Measurements from ENCODE around the gene PGM2L1. TPM values are rescaled to one million over a fixed set of nuclear protein-coding genes. Genes with fewer than 3 reads are reported as not detected.

PGM2L1 gene
- total and polyA plus RNA-seq, 12 donors: 0.81 to 2.5 (median 1.5) TPM

DNA sequence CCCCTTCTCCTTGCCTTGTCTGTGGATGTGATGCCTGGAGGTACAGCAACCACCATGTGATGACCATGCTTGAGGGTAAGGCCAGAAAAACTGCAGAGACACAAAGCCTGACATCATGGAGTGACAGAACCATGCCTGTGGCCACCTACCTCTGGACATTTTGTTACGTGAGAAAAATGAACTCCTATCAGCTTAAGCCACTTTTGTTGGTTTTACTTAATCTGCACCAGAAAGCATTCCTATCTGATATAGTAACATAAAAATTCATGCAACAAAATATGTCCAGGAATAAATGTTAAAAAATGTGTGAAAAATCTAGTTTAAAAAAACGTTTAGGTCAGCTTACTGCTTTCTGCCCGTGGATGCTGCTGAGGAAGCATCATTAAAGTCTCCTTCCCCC lies 44.2 kb downstream of the PGM2L1 start:
- Histone ChIP-seq H3K4me1 (no peaks in the 10 kb centered on the region), H3K4me3 (no peak overlapping the region), H3K27me3 (no peaks in the 10 kb centered on the region), H3K36me3 (peaks cover 0 to 33% (median 0%) of the 10 kb centered on the region in 9 donors), H3K9me3 (no peaks in the 10 kb centered on the region), H3K27ac (no peak overlapping the region)
- TF ChIP-seq, protein P1, sequence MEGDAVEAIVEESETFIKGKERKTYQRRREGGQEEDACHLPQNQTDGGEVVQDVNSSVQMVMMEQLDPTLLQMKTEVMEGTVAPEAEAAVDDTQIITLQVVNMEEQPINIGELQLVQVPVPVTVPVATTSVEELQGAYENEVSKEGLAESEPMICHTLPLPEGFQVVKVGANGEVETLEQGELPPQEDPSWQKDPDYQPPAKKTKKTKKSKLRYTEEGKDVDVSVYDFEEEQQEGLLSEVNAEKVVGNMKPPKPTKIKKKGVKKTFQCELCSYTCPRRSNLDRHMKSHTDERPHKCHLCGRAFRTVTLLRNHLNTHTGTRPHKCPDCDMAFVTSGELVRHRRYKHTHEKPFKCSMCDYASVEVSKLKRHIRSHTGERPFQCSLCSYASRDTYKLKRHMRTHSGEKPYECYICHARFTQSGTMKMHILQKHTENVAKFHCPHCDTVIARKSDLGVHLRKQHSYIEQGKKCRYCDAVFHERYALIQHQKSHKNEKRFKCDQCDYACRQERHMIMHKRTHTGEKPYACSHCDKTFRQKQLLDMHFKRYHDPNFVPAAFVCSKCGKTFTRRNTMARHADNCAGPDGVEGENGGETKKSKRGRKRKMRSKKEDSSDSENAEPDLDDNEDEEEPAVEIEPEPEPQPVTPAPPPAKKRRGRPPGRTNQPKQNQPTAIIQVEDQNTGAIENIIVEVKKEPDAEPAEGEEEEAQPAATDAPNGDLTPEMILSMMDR (IDR thresholded peaks at IDR 0.05): no peak
- intact Hi-C loops (cut with DNase I): no loop called here
- no peak for DNase-seq
- 72 to 80% methylated on average over 3 of the region's 3 CpGs for WGBS, 2 donors
- ATAC-seq: no peak

- H3K27me3 ChIP-seq: no peaks in the 10 kb centered on the region
- no peak overlapping the region for H3K4me3 ChIP-seq
- TF ChIP-seq, protein P1 (IDR thresholded peaks at IDR 0.05): no peak
- DNase-seq (no peak), ATAC-seq (no peak)
- WGBS, 2 donors: 63 to 72% methylated on average over 2 of the region's 2 CpGs
- H3K36me3 ChIP-seq: peaks cover 0 to 34% (median 0%) of the 10 kb centered on the region in 9 donors
- no peaks in the 10 kb centered on the region for H3K4me1 ChIP-seq
- H3K27ac ChIP-seq: no peak overlapping the region
- intact Hi-C loops (cut with DNase I): no loop called here
- H3K9me3 ChIP-seq: no peaks in the 10 kb centered on the region
Measured at GRCh38 chr11:74347381-74347780, 50.9 kb downstream of the PGM2L1 start.

GRCh38 chr11:74345420-74345819 lies 52.8 kb downstream of the PGM2L1 start:
- H3K4me3 ChIP-seq: no peak overlapping the region
- peaks cover 0 to 4% (median 0%) of the 10 kb centered on the region in 9 donors for H3K4me1 ChIP-seq
- WGBS, 2 donors: 67 to 90% methylated on average over 1 of the region's 1 CpG
- DNase-seq (no peak), ATAC-seq (no peak)
- H3K27me3 ChIP-seq: no peaks in the 10 kb centered on the region
- no peak overlapping the region for H3K27ac ChIP-seq
- TF ChIP-seq, protein P1 (IDR thresholded peaks at IDR 0.05): no peak
- peaks cover 0 to 43% (median 0%) of the 10 kb centered on the region in 9 donors for H3K36me3 ChIP-seq
- intact Hi-C loops (cut with DNase I): no loop called here
- H3K9me3 ChIP-seq: no peaks in the 10 kb centered on the region

GRCh38 chr11:74341921-74342320 lies 56.3 kb downstream of the PGM2L1 start:
- peaks cover 0 to 4% (median 0%) of the 10 kb centered on the region in 9 donors for H3K4me1 ChIP-seq
- no peaks in the 10 kb centered on the region for H3K9me3 ChIP-seq
- DNase-seq (no peak), ATAC-seq (no peak)
- TF ChIP-seq, protein P1 (IDR thresholded peaks at IDR 0.05): no peak
- no peak overlapping the region for H3K4me3 ChIP-seq
- H3K27ac ChIP-seq: no peak overlapping the region
- intact Hi-C loops (cut with DNase I): no loop called here
- H3K36me3 ChIP-seq: peaks cover 0 to 57% (median 0%) of the 10 kb centered on the region in 9 donors
- no peaks in the 10 kb centered on the region for H3K27me3 ChIP-seq
- 39 to 40% methylated on average over 1 of the region's 1 CpG for WGBS, 2 donors

Measured in heart right ventricle (tissue), 16 donors.